GM18870 (cell line): ENCODE results near the gene EFTUD2.
"Not testable (repeated sequence)": the region's sequence is repeated elsewhere in the genome, so short reads cannot be mapped to it uniquely, and the experiment has no call there.

ENCODE experiments used
- ATAC-seq: cut with Tn5 transposase; IDR thresholded peaks from one replicate; pipeline ENCODE4 v1.9.1; 2021; ENCODE audit warnings: moderate library complexity; ENCODE audit not compliant: unreplicated experiment

Gene EFTUD2

GRCh38 chr17:44818508-44818907, 80.7 kb downstream of the EFTUD2 start:
- not testable (repeated sequence) for ATAC-seq

GRCh38 chr17:44812263-44812662, 87.0 kb downstream of the EFTUD2 start:
- no peak for ATAC-seq

- not testable (repeated sequence) for ATAC-seq
Observed at GRCh38 chr17:44808656-44809388, 90.4 kb downstream of the EFTUD2 start.

- no peak for ATAC-seq
Observed at GRCh38 chr17:44808156-44808555, 91.1 kb downstream of the EFTUD2 start.

GRCh38 chr17:44807817-44808155, 91.5 kb downstream of the EFTUD2 start:
- no peak for ATAC-seq

GRCh38 chr17:44807093-44807816, 92.0 kb downstream of the EFTUD2 start:
- ATAC-seq, result no peak

GRCh38 chr17:44804302-44805089, 94.7 kb downstream of the EFTUD2 start:
- ATAC-seq, result no peak

- no peak for ATAC-seq
Observed at GRCh38 chr17:44801880-44802279, 97.4 kb downstream of the EFTUD2 start.
